Measurements from ENCODE around the gene EGR1.
A peak's percentile ranks its signal among the peaks of the same experiment; 100 is the strongest.

The EGR1 gene

DNA sequence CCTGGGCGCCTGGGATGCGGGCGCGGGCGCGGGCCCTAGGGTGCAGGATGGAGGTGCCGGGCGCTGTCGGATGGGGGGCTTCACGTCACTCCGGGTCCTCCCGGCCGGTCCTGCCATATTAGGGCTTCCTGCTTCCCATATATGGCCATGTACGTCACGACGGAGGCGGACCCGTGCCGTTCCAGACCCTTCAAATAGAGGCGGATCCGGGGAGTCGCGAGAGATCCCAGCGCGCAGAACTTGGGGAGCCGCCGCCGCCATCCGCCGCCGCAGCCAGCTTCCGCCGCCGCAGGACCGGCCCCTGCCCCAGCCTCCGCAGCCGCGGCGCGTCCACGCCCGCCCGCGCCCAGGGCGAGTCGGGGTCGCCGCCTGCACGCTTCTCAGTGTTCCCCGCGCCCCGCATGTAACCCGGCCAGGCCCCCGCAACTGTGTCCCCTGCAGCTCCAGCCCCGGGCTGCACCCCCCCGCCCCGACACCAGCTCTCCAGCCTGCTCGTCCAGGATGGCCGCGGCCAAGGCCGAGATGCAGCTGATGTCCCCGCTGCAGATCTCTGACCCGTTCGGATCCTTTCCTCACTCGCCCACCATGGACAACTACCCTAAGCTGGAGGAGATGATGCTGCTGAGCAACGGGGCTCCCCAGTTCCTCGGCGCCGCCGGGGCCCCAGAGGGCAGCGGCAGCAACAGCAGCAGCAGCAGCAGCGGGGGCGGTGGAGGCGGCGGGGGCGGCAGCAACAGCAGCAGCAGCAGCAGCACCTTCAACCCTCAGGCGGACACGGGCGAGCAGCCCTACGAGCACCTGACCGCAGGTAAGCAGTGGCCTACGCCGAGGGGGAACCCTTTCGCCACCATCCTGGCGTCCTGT is at the start of gene EGR1:
EGR1 (plus strand) TSS at position 219 of the 864 bp plus-strand sequence; CDS start at position 502, 283 bp downstream.
- DNase-seq = peak; percentile 94

DNA sequence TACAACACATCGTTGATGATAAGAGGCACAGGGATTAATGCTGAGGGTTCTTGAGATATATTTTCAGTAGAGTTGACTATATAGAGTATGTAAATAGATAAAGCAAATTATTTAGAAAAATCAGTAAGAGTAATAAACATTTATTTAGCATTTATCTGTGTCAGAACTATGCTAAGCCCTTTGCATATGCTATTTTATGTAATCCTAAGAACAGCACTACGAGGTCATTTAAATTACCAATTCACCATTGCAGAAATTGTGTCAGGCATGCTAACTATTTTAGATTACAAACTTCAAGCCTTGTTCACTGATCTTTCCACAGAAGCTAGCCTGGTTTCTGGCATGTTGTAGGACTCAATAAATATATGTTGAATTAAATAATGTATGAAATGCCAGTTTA is 46.8 kb upstream of the EGR1 start:
- no peak for DNase-seq

DNA sequence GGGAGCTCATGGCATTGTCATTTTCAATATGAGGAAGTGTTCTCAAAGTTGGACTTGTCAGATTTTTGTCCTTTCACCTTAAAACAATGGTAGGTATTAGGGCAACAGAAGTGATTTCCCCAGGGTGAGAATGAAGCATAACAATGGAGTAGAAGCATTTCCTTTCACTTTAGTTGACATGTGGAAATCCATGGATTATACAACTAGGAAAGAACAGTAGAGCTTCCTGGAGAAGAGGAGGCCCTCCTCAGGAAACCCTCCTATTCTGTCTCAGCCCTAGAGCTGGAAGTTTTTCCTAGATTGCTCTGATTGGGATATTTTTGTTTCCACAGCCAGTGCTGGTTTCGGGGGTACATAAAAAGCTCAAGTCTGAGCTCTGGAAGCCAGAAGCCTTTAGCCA is 40.2 kb upstream of the EGR1 start:
- DNase-seq = no peak

DNA sequence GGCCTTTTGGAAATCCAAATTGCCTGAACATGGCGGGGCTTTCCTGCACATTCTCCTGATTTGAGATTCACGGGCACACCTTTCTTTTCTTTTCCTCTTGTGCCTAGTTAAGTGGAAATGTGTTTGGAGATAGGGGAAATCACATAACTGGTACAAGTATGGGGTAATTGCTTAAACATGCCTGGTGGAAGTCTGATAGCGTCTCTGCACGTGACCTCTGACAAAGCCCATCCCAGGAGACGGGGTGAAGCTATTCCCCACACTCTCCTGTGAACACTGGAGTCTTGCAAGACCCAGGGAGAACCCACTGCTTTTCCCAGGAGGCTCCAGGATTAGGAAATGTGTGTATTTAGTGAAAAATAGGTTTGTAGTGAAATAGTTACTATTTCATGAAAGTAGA is 29.3 kb upstream of the EGR1 start:
- DNase-seq = no peak

DNA sequence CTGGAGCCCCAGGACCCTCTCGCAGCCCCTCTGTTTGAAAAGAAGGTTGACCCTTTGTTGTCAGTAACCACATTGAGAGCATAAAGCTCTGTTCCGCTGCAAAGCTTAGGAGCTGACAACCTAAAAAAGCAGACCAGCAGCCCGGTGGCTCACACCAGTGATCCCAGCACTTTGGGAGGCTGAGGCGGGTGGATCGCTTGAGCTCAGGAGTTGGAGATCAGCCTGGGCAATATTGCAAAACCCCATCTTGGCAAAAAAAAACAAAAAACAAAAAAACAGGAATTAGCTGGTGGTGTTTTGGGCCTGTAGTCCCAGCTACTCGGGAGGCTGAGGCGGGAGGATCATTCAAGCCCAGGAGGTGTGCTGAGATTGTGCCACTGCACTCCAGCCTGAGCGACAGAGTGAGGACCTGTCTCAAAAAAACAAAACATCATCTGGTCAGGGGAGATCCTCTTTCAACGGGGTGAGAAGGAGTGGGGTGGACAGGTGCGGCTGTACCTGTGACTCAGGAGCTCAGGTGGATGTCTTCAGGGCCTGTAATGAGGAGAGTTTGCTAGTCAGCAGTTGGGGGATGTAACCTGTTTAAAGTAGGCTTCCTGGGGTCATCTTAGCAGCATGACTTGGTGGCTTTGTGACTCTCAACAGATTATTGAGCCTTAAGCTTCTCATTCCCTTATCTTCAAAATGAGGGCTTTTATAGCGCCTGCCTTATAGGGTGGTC is 27.1 kb upstream of the EGR1 start:
- no peak for DNase-seq

DNA sequence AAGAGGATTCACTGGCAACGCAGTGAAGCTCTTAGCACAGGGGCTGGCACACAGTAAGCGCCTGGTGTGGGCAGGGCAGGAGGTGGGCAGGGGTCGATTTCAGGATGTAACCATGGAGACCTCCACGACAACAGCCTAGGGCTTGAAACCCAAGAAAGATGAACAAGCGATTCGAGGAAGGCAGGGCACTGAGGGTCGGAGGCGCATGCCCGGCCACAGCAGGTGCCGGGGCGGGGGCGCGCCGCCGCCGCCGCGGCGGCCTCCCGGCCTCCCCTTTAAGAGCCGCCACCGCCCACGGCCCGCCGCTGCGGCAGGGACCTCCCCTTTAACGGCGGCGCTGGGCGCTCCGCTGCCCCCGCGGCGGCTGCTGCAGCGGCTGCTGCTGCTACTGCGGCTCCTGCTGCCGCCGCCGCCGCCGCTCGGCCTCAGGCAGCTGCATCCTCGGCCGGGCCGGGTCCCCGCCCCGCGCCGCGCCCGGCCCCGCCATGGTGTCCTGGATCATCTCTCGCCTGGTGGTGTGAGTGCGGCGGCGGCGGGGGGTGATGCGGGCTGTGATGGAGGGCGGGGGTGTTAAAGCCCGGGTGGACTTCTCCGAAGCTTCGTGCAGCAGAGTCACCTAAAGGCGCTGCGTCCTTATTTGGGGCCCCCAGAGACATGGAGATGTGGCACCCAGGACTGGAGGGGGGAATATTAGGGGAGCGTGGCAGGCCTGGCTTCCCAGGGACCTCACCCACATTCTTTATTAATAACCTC is 26.4 kb upstream of the EGR1 start, which contains the start of gene REEP2:
REEP2 (plus strand) TSS at position 334 of the 753 bp plus-strand sequence; CDS start at position 486, 152 bp downstream.
- DNase-seq = peak; percentile 36

DNA sequence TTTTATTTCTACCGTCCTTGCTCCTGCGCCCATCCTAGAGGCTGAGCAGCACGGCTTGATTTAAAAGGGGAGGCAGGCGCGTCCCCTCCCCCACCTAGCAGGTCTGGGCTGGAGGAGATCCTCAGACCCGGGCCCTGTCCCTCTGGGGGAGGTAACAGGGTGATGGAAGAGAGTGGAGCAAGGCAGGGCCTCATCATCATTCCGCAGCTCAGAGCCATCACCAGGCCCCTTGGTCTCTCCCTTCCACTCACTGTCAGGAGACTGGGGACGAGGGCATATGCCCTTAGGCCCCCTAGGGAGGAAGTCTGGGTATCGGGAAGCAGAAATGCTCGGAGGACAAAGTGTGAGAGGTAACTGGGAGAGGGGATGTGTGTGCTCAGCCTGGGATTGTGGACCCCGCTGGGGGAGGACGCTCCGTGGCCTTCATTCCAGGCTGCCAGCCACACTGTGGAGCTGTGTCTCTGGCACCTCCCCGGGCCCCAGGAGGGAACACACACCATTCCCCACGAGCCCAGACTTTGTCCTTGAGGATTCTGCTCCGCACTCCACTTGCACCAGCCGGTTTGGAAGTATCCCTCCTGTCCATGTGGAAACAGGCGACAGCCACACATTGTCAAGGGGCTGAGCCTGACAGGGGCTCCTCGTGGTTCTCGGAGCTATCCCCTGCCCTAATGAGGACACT is 25.7 kb upstream of the EGR1 start:
- DNase-seq = no peak

DNA sequence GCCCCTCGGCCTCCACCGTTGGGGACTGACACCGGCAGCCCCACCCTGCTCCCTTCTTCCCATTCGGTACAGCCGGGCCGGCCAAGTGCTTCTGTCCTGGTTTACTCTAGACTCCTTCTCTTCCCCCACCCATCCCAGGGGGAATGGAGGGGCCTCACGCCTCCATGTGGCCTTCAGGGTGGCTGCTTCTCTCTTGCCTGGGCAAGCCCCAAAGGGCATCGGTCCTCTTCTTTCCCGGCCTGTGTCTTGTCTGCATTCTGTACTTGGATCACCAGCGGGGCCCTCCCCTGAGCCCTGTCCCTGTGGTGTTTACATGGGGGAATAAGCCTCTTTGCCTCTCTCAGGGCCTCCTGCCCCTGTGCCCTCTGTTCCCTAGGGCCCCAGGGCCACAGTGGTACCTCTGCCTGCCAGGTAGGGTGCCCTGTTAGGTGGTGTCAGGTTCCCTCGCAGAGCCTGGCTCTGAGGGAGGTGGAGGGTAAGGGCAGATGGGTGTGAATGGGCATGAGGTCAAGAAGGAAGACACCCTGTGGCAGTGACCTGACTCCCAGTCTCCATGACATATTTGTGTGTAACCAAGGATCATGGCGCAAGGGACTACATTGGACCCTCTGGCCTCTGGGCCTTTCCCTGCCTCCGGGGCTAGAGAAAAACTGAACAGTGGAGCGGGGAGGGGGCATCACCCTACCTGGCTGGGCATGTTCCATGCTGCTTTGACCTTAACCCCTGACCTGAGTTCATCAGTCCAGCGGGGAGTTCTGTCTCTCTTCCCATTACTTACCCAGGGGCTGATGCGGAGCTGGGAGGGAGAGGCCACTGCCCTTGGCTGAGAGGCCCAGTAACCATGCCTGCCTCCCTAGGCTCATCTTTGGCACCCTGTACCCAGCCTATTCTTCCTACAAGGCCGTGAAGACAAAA is 24.9 kb upstream of the EGR1 start:
- DNase-seq = no peak

DNA sequence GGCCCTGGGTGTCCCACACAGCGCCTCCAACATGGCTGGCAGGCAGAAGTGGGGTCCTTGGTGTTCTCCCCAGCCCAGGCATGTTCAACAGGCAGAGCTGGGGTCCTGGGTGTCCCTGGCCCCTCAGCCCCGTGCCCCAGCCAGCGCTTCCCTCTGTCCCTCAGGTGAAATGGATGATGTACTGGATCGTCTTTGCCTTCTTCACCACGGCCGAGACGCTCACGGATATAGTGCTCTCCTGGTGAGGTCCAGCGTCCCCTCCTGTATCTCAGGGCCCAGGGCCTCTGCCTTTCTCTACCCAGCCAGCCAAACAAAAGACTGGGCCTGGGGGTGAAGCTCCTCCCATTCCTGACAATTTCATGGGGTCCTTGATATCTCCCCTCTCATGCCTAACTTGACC is 24.1 kb upstream of the EGR1 start:
- no peak for DNase-seq

DNA sequence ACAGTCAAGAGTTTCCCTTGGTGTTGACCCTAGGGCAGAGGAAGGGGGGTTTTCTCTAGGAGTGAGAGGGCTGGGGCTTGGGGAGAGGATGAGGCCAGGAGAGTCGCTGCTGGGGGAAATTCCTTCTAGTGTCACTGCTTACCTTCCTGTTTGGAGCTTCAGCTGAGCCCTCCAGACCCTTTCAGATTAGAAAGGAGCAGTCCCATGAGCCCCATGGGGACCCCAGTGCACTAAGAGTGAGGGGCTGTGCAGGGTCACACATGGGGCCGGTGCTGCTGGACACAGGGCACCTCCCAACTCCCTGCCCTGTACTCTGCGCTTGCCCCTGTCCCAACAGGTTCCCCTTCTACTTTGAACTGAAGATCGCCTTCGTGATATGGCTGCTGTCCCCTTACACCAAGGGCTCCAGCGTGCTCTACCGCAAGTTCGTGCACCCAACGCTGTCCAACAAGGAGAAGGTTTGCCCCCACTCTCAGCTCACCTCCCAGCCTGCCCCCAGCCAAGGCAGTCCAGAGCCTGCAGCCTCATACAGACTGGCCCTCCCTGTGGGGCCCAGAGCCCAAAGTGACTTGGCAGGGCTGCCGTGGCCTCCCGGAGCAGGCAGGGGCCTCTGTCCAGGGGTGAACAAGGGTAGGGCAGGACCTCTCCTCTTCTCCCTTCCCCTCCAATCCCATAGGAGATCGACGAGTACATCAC is 21.1 kb upstream of the EGR1 start:
- DNase-seq = no peak

DNA sequence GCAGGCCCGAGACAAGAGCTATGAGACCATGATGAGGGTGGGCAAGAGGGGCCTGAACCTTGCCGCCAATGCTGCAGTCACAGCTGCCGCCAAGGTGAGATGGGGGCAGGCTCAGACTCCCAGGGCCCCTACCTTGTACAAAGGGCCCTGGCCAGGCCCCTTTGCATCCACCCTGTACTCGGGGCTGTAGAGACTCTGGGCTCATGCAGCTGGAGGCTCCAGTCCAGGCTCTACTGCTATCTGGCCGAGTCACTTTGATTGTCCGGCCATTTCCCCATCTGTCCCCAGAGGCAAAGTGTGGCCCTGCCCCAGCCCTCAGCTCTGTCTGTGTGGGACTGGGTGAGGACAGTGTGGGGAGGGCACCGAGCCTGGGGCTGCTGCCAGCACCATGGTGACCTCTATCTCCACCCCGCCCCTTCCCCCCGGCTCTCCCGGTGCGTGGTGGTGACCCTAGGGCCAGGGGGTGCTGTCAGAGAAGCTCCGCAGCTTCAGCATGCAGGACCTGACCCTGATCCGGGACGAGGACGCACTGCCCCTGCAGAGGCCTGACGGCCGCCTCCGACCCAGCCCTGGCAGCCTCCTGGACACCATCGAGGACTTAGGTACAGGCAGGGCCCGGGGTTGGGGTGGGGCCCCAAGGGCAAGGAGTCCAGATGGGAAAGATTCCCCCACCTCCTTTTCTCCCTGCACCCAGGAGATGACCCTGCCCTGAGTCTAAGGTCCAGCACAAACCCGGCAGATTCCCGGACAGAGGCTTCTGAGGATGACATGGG is 20.3 kb upstream of the EGR1 start:
- no peak for DNase-seq

DNA sequence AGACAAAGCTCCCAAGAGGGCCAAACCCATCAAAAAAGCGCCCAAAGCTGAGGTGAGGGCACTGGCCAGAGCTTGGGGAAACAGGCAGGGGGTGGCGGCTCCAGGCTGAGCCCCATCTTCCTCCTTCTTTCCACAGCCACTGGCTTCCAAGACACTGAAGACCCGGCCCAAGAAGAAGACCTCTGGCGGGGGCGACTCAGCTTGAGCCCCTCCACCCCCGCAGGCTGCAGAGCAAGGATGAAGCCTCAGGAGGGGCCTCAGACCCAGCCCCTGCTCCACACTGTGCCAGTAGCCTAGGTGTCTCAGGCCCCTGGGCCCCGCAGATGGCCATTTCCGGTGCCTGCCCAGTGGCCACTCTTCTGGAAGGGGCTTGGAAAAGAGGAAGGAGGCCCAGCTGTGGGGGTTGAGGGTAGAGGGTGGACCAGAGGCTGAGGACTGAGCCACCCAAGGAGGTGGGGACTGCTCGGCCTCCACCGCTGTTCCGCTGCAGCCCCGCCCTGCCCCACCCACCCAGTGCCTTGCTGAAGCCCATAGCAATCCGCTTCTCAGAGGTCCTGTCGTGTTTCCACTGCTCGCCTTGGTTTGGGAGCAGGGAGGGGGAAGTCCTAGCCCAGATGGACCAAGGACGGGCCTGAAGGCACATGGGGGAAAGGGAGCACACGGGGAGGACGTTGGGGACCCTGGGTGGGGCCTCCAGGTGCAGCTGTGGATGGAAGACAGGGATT is 19.6 kb upstream of the EGR1 start:
- no peak for DNase-seq

DNA sequence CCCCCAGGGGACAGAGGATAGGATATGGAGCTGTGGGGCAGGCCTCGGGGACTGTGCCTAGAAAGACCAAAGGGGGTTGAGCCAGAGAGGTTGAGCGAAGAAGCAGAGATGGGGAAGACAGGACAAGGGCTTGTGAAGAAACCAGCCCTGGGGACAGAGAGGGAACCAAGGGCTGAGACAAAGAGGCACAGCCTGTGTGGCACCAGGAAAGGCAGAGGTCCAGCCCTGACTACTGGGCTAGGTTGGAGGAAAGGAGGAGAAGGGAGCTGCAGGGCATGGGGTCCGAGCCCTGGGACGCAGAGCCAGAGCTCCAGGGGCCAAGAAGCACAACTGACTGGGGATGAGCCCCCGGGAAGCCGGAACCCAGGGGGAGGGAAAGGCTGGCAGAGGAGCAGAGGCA is 17.2 kb upstream of the EGR1 start:
- no peak for DNase-seq

DNA sequence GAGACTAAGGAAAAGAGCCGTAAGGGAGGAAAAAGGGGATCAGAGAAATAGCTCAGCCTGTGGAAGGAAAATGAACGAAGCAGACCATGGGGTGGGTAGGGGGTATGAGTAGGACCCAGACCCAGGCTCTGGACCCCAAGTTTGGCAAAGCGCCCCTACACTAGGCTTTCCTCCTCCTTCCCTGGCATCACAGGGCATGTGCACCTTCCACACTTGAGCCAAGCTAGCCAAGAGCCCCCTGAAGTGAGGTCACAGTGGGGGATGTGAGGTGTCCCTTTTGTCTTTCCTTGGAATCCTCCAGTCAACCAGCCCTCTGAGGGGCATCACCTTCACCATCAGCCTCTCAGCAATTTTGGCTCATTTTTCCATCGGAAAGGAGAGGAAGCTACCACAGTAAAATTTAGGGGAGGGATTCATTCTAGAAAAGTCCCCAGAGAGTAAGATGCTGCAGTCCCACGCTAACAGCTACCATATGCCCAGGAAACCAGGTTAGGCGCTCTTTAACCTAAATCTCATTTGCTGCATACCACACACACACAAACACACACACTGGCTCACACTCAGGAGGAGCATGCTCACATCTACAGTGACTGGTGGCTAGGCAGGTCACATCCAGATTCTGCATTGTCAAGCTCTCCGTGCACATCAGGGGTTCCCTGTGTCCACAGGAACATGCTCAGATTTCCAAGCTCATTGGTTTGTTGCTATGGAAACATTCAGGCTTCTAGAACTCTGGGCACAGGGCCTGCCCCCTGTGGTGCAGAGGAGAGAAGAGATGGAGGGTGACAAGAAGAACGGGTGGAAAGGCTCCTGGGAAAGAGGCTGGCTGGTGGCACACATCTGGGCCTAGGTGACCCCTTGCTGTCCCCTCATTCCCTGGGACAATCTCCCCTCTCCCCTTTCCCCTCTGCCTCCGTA is 16.5 kb upstream of the EGR1 start:
- DNase-seq = no peak

DNA sequence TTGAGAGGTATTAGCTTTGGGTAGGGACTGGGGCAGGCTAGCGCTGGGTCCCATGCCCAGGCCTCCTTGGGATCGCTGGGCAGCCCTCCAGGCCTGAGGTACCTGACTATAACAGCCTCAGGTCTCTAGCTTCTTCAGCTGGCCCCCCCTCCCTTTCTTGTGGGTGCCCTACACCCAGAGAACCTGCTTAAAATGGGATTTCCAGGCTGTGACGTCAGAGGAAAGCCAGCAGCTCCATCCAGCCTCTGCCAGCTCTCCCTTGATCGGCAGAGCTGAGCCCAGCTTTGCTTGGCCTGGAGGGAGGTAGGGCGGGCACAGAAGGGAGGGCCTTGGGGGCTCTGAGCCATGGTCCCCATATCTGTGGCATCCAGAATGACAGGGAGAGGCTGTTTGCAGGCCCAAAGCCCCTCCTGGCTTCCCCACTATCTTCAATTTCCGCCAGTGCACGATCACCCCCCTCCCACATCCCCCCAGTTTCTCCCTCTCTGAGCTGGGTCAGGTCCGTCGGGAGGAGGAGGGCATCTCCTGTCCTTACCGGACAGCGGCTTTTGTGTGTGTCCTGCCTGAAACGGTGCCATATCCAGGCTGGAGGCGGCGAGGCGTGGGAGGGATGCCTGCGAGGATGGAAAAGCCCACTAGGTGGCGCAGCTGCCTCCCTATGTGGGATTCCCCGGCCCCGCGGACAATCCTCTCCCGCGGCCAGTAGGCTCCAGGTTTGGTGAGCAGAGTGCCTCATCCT is 15.6 kb upstream of the EGR1 start:
- peak; percentile 80 for DNase-seq

DNA sequence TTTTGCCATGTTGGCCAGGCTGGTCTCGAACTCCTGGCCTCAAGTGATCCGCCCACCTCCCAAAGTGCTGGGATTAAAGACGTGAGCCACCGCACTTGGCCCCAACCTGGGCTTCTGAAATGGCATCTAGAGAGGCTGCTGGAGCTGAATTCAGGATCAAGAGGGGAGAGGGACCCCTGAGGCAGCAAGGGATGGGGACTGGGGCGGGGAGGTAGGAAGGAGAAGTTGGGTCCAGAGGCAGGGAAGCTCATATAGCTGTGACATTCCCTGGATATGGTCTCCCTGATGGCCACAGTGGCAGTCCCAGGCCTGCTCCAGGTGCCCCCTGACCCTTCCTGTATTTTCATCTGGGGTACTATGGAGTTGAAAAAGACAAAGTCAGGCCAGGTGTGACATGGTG is 14.3 kb upstream of the EGR1 start:
- DNase-seq = no peak

DNA sequence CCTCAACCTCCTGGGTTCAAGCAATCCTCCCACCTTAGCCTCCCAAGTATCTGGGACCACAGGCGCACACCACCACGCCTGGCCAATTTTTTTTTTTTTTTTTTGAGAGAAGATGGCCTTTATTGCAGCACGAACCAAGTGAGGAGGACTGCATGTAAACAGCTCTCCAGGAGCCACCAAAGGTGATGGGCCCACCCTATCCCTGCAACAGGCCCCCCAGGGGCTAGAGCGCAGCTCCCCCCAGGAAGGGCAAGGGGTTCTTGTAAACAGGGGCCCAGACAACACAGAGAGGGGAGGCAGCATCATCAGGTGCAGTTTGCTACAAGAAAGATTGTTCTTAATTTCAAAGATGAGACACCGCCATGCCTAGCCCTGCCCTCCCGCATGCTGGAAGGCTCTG is 12.6 kb upstream of the EGR1 start:
- no peak for DNase-seq

DNA sequence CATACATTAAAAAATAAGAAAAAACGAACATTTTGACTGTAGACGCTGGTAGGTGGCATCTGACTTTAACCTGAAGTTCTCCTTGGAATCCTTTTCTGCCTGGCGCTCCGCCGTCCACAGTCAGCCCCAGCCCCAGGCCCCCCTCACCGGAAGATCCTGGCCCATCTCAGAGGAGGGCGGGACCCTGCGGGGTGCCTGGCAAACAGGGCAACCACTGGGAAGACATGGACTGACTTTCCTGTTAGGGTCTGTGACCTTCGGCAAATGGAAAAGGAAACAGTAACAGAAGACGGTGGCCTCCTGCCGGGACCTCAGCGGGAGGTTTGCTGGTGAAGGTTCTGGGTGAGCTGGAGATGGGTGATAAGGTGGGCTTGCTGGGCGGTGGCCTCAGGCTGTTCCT is 11.7 kb upstream of the EGR1 start:
- DNase-seq = no peak
